Esophagus mucosa (tissue), 1 donor: Measurements from ENCODE around the gene GPR26. TPM values are rescaled to one million over a fixed set of nuclear protein-coding genes. Genes with fewer than 3 reads are reported as not detected.
"Not testable (repeated sequence)": the region's sequence is repeated elsewhere in the genome, so short reads cannot be mapped to it uniquely, and the experiment has no call there.

Source experiments
- ATAC-seq: fragments of 200-7000 bp; cut with Tn5 transposase; one replicate; pipeline ENCODE4 v1.9.1; 2020
- total RNA-seq: library from RNA; stranded (reverse); gene quantifications from one replicate; pipeline ENCODE4 v1.2.4, GENCODE V29; 2023
- donor health status: DM: yes; HTN: yes; CAD: no.

The GPR26 gene
- total RNA-seq, 1 donor from 2014 or later = not detected

DNA sequence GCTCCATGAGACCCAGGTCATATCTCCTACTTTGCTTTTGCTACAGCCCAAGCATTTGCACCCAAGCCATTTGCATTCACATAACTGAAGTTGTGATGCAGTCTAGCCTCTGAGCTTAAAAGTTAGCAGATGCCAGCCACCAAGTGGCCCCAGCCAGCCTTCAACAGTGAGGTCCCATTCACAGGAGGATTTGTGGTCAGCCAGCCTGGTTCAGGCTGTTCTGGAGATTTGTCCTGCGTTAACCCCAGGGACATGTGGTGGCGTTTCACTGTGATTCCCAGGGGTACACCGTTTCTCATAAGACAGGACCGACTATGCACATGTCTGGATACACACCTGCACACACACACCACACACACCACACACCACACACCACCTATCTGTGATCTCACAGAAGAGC lies 51.2 kb downstream of the GPR26 start:
- no peak for ATAC-seq

DNA sequence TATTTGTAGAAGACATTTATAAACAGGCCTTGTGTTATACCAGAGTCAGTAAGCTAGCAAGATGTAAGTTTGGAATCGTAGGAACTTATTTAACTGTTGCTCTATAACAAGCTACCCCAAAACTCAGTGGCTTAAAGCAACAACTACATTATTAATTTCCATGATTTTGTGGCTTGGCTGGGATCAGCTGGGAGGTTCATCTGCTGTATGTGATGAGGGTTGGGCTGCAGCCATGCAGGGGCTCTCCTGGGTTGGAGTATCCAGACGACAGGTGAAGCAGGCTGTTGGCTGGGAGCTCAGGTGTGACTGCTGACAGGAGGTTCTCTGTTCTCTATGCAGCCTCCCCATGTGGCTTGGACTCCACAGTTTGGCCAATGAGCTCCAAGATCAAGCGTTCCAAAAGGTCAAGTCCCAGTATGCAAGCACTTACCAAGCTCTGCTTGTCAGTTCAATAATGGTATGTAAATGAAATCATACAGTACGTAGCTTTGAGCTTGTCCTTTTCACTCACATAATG lies 52.4 kb downstream of the GPR26 start:
- ATAC-seq = no peak

- no peak for ATAC-seq
Observed at GRCh38 chr10:123720536-123720935, 54.4 kb downstream of the GPR26 start.

DNA sequence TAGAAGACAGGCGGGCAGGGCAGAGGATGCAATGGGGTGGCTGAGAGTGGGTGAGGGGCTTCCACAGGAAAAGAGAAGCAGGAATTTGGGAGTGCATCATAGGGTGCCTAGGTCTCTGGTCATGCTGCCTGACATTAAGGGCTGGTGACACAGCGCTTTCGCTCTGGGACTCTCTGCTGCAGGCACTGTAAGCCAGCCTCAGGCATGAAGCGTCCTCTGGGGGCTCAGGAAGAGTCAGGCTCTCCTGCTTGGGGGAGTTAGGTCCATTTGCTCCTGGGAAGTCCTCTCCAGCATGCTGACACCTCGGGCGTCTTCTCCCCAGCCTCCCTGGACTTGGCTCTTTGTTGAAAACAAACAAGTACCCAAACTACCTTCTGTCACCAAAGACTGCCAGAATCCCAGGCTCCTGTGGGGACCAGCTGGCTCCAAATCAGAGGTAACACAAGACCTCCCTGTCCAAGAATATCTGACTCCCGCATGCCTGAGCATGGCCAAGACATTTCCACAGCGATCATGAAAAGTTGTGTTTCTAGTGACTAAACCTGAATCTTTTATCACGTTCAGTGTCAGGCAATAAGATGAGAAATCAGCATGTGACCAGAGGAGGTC lies 55.4 kb downstream of the GPR26 start:
- no peak for ATAC-seq

DNA sequence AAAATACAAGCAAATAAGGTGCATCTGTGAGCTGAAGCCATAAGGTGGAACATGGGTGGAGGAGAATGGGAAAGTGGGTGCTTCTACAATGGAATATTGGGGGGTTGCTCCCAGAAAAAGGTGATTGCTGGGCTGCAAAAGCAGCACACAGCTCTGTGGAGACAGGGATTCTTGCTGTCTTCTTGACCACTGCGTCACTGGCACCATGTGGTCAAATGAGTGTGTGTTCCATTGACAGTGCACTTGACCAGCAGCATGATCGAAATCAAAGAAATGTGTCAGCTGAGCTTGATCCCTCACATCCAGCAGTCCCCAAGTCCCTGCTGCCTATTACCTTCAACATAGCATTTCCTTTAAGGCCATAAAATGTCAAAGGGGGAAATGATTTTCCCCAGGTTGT lies 56.2 kb downstream of the GPR26 start:
- ATAC-seq = no peak

DNA sequence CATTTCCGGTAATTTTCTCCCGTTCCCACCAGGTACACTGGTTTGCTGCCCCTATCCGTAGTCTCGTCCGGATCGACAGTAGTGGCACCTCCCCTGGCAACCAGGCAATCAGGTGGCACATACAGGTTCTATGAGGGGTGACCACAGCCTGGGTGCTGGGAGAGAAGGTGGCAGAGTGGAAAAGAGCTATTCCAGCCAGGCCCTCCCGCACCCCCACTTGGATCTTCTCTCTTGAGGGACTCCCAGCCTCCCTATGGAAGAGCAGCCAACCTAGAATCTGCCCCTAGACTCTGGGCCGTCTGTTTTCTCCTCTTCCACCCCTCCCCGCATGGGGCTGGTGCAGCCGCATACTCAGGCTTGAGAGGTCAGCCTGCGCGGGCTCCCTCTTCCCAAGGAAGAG lies 58.6 kb downstream of the GPR26 start:
- no peak for ATAC-seq

GRCh38 chr10:123726381-123726780 lies 60.2 kb downstream of the GPR26 start:
- ATAC-seq = no peak

DNA sequence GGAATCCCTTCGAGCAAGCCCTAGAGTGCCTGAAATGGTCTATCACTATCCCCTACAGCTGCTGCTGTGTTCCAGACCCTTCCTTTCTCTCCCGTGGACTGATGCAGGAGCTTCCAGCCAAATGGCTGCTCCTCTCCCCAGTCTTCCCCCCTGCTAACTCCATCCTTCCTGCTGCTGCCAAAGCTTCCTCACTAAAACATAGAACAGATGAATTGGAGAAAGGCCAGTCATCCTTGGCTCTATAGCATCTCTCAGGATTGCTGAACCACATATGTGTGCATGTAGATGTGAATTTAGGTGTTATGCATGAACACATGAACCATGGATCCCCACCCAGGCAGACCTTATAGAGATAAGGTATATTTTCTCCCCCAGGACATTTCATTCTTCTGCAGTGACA lies 60.7 kb downstream of the GPR26 start:
- ATAC-seq = no peak

- no peak for ATAC-seq
Observed at GRCh38 chr10:123729523-123729922, 63.4 kb downstream of the GPR26 start.

DNA sequence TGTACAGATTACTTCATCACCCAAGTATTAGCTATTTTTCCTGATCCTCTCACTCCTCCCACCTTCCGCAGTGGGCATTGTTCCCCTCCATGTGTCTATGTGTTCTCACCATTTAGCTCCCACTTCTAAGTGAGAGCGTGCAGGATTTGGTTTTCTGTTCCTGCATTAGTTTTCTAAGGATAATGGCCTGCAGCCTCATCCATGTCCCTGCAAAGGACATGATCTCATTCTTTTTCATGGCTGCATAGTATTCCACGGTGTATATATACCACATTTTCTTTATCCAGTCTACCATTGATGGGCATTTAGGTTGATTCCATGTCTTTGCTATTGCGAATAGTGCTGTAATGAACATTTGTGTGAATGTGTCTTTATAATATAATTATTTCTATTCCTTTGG lies 70.8 kb downstream of the GPR26 start:
- ATAC-seq = not testable (repeated sequence)

DNA sequence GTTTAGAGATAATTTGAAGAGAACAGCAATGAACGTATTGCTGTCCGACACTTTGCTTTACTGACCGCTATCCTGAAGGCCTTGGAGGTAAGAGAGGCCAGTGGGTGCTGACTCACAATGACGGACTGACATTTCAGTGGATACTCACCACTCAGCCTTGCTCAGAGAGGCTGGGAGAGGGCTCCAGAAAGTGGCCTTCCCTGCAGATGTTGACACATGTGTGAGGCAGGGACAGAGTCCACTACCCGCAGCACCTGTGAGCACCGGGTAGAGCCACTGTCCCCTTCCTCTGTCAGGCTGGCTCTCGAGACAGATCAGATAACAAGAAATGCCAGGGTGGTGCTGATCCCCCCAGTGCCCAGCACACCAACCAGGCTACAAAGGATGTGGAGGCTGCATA lies 75.0 kb downstream of the GPR26 start:
- no peak for ATAC-seq

- ATAC-seq = no peak
Observed at GRCh38 chr10:123741711-123742110, 75.6 kb downstream of the GPR26 start.

DNA sequence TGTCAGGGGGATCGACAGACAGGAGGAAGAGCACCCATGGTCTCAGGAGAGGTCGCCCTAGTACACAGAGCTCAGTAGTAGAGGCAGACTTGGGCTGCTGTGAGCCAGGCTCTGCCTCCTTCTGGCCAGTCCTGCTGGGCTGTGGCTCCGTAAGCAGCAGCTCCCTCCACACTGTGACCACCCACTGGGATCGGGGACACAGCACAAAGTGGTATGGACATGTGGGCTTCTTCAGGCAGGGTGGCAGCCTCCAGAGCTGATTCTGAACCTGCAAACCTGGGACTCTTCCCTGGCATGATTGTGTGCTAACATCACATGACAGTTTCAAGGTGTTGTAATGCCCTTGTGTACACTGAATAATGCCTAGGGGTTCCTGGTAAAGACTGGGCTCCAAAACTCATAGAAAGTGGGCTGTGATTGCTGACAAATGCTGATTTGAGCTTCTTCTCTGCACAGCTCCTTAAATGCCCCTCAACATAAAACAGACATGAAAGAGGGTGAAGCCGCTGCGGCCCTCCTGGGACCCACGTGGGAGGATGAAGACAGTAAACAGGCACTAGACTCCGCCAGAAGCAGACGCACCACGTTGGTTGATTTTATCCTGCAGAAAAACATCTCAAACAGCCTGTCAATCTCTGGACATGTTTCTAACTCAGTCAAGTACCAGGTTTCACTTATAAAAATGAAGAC lies 76.7 kb downstream of the GPR26 start:
- no peak for ATAC-seq

DNA sequence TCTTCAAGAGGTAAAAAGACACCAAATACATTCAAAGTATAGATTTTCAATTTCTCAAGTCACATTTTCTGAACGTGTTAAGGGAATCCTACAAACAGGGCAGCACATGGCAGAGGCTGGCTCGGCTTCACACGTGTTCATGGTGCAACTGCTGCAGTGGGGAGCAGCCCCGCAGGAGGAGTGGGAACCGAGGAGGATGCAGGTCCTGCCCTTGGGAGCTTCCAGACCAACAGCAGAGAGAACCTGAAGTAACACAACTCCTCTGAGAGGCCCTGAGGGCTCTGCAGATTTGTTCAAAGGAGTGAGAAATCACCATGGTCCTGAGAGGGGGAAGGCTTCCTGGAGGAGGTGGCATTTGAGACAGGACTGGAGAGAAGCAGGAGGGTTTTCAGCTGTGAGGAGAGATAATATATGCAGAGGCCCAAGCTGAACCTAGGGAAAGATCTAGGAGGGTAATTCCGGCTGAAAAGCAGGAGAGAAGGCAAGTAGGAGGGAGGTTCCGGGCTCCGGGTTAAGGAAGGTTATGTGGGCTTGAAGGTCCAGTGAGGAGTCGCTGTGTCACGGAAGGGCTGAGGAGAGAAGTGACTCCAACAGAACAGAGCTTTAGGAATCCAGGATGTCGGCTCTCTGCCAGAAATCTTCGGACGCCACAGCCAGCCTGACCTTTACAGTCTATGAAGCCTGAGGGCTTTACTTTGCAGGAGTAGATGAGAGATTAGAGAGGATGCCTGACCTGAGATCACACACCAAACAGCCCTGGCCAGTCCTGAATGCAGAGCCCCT lies 77.5 kb downstream of the GPR26 start:
- ATAC-seq = no peak

- ATAC-seq = no peak
Observed at GRCh38 chr10:123744224-123744536, 78.0 kb downstream of the GPR26 start.

Other genes with a start within 250 kb of the GPR26 start
- 3.3 TPM for gene CPXM2, start 225.5 kb downstream of the GPR26 start, total RNA-seq